Measurements from ENCODE around the gene SAFB.

Gene SAFB

GRCh38 chr19:5627395-5627904 is 4.6 kb downstream of the SAFB start:
- no peak for DNase-seq (ENCODE audit: low read depth, low spot score)

- DNase-seq (ENCODE audit: low read depth, low spot score) = no peak
Observed at GRCh38 chr19:5628461-5628860, 5.6 kb downstream of the SAFB start.

- no peak for DNase-seq (ENCODE audit: low read depth, low spot score)
Observed at GRCh38 chr19:5628919-5629481, 6.1 kb downstream of the SAFB start.

- DNase-seq (ENCODE audit: low read depth, low spot score) = no peak
Observed at GRCh38 chr19:5631567-5632240, 8.8 kb downstream of the SAFB start.

GRCh38 chr19:5632241-5632612 is 9.3 kb downstream of the SAFB start:
- no peak for DNase-seq (ENCODE audit: low read depth, low spot score)

- no peak for DNase-seq (ENCODE audit: low read depth, low spot score)
Observed at GRCh38 chr19:5632657-5633056, 9.8 kb downstream of the SAFB start.

GRCh38 chr19:5635427-5635826 is 12.5 kb downstream of the SAFB start:
- no peak for DNase-seq (ENCODE audit: low read depth, low spot score)

GRCh38 chr19:5637971-5638370 is 15.1 kb downstream of the SAFB start:
- DNase-seq (ENCODE audit: low read depth, low spot score) = no peak

- no peak for DNase-seq (ENCODE audit: low read depth, low spot score)
Observed at GRCh38 chr19:5641171-5641570, 18.3 kb downstream of the SAFB start.

GRCh38 chr19:5642204-5642603 is 19.3 kb downstream of the SAFB start:
- DNase-seq (ENCODE audit: low read depth, low spot score) = no peak

GRCh38 chr19:5643060-5643459 is 20.2 kb downstream of the SAFB start:
- DNase-seq (ENCODE audit: low read depth, low spot score) = no peak

- DNase-seq (ENCODE audit: low read depth, low spot score) = no peak
Observed at GRCh38 chr19:5644037-5644436, 21.2 kb downstream of the SAFB start.

- DNase-seq (ENCODE audit: low read depth, low spot score) = no peak
Observed at GRCh38 chr19:5645409-5645808, 22.5 kb downstream of the SAFB start.

- no peak for DNase-seq (ENCODE audit: low read depth, low spot score)
Observed at GRCh38 chr19:5646703-5647102, 23.8 kb downstream of the SAFB start.

- DNase-seq (ENCODE audit: low read depth, low spot score) = no peak
Observed at GRCh38 chr19:5648464-5648863, 25.6 kb downstream of the SAFB start.

- DNase-seq (ENCODE audit: low read depth, low spot score) = no peak
Observed at GRCh38 chr19:5651361-5651760, 28.5 kb downstream of the SAFB start.

- DNase-seq (ENCODE audit: low read depth, low spot score) = no peak
Observed at GRCh38 chr19:5652261-5652660, 29.4 kb downstream of the SAFB start.

GRCh38 chr19:5654931-5655330 is 32.0 kb downstream of the SAFB start:
- DNase-seq (ENCODE audit: low read depth, low spot score) = no peak

- no peak for DNase-seq (ENCODE audit: low read depth, low spot score)
Observed at GRCh38 chr19:5655412-5655811, 32.5 kb downstream of the SAFB start.

- DNase-seq (ENCODE audit: low read depth, low spot score) = no peak
Observed at GRCh38 chr19:5661483-5661882, 38.6 kb downstream of the SAFB start.

GRCh38 chr19:5663904-5664303 is 41.0 kb downstream of the SAFB start:
- no peak for DNase-seq (ENCODE audit: low read depth, low spot score)

- no peak for DNase-seq (ENCODE audit: low read depth, low spot score)
Observed at GRCh38 chr19:5664515-5664914, 41.6 kb downstream of the SAFB start.

- no peak for DNase-seq (ENCODE audit: low read depth, low spot score)
Observed at GRCh38 chr19:5665781-5666513, 43.1 kb downstream of the SAFB start.
